Measurements from ENCODE around the gene PID1.
A peak's percentile ranks its signal among the peaks of the same experiment; 100 is the strongest.

PID1 gene

GRCh38 chr2:229270551-229271410 lies at the start of gene PID1:
Gene PID1, minus strand, starts transcription at chr2:229271287. Its CDS starts 244 bp downstream, at chr2:229271043.
- no peak for DNase-seq

- DNase-seq = no peak
These were observed 48.5 kb upstream of the PID1 start for GRCh38 chr2:229319558-229319957.

GRCh38 chr2:229314117-229314516 lies 43.0 kb upstream of the PID1 start:
- DNase-seq = no peak

- DNase-seq = no peak
These were observed 42.5 kb upstream of the PID1 start for GRCh38 chr2:229313591-229313990.

GRCh38 chr2:229301237-229301636 lies 30.1 kb upstream of the PID1 start:
- DNase-seq = no peak

GRCh38 chr2:229300790-229301189 lies 29.7 kb upstream of the PID1 start:
- DNase-seq = no peak

- DNase-seq = no peak
These were observed 29.3 kb upstream of the PID1 start for GRCh38 chr2:229300371-229300770.

GRCh38 chr2:229297247-229297646 lies 26.2 kb upstream of the PID1 start:
- no peak for DNase-seq

GRCh38 chr2:229296536-229296935 lies 25.4 kb upstream of the PID1 start:
- DNase-seq = no peak

- no peak for DNase-seq
These were observed 24.9 kb upstream of the PID1 start for GRCh38 chr2:229296016-229296415.

- DNase-seq = no peak
These were observed 16.7 kb upstream of the PID1 start for GRCh38 chr2:229287823-229288222.

GRCh38 chr2:229282758-229283546 lies 11.9 kb upstream of the PID1 start:
- DNase-seq = no peak

- no peak for DNase-seq
These were observed 8.4 kb upstream of the PID1 start for GRCh38 chr2:229279516-229279915.

- DNase-seq = no peak
These were observed 4.4 kb upstream of the PID1 start for GRCh38 chr2:229275506-229275905.

- DNase-seq = peak; percentile 54
These were observed 2.7 kb upstream of the PID1 start for GRCh38 chr2:229273723-229274338.

GRCh38 chr2:229273006-229273722 lies 2.1 kb upstream of the PID1 start:
- DNase-seq = no peak

GRCh38 chr2:229269941-229270340 lies 1.1 kb downstream of the PID1 start:
- DNase-seq = no peak

GRCh38 chr2:229269146-229269545 lies 1.9 kb downstream of the PID1 start:
- DNase-seq = no peak

GRCh38 chr2:229268626-229269025 lies 2.5 kb downstream of the PID1 start:
- no peak for DNase-seq

- no peak for DNase-seq
These were observed 4.0 kb downstream of the PID1 start for GRCh38 chr2:229267080-229267479.

GRCh38 chr2:229265727-229266126 lies 5.4 kb downstream of the PID1 start:
- DNase-seq = no peak

GRCh38 chr2:229261599-229261998 lies 9.5 kb downstream of the PID1 start:
- DNase-seq = no peak

GRCh38 chr2:229261076-229261475 lies 10.0 kb downstream of the PID1 start:
- DNase-seq = no peak
